ENCODE data around the gene PRKCZ. TPM values are rescaled to one million over a fixed set of nuclear protein-coding genes. Genes with fewer than 3 reads are reported as not detected.

PRKCZ gene
- total and polyA plus RNA-seq, 4 donors = 4.8 to 9.9 (median 8.4) TPM

GRCh38 chr1:2154022-2154421 is 103.8 kb downstream of the PRKCZ start (continued):
- no peak for TF ChIP-seq NR2F2 (IDR thresholded peaks at IDR 0.05)
- no peak for TF ChIP-seq FOXA1 (IDR thresholded peaks at IDR 0.05)
- TF ChIP-seq HNF4G (IDR thresholded peaks at IDR 0.05) = no peak
- no peak for TF ChIP-seq RXRA (IDR thresholded peaks at IDR 0.05)

DNA sequence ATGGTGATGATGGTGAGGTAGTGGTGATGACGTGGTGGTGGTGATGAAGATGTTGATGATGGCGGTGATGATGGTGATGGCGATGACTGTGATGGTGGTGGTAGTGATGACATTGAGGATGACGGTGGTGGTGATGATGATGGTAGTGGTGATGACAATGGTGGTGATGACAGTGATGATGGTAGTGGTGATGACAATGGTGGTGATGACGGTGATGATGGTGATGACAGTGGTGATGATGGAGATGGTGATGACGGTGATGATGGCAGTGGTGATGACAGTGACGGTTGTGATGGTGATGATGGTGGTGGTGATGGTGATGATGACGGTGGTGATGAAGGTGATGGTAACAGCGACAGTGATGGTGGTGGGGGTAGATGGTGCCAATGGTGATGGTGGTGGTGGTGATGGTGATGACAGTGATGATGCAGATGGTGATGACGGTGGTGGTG is 105.0 kb downstream of the PRKCZ start:
- no peaks in the 10 kb centered on the region for H3K4me1 ChIP-seq (ENCODE audit: control insufficient read depth in 4 of 4, insufficient read depth in 4 of 4, low read length in 3 of 4)
- 99% methylated on average over 10 of the region's 10 CpGs for WGBS
- no peak overlapping the region for H3K9ac ChIP-seq (ENCODE audit: low read depth in 1 of 2, low read length in 2 of 2)
- H3K27ac ChIP-seq (ENCODE audit: low read depth in 1 of 2, low read length in 2 of 2) = no peak overlapping the region
- no peak overlapping the region for H3K4me3 ChIP-seq (ENCODE audit: low read depth in 1 of 3, low read length in 3 of 3)
- TF ChIP-seq RAD21 (IDR thresholded peaks at IDR 0.05) = no peak
- TF ChIP-seq JUND (IDR thresholded peaks at IDR 0.05) = no peak
- TF ChIP-seq GABPA (IDR thresholded peaks at IDR 0.05 in 1 of 2, conservative IDR thresholded peaks at IDR 0.05 in 1 of 2) = no peak
- no peak for TF ChIP-seq HNF4G (IDR thresholded peaks at IDR 0.05)
- no peak for TF ChIP-seq MAX (IDR thresholded peaks at IDR 0.05)
- TF ChIP-seq YY1 (IDR thresholded peaks at IDR 0.05) = no peak
- TF ChIP-seq, protein P1, sequence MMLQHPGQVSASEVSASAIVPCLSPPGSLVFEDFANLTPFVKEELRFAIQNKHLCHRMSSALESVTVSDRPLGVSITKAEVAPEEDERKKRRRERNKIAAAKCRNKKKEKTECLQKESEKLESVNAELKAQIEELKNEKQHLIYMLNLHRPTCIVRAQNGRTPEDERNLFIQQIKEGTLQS (IDR thresholded peaks at IDR 0.05) = no peak
- no peak for TF ChIP-seq FOXA2 (IDR thresholded peaks at IDR 0.05)
- no peak for TF ChIP-seq REST (IDR thresholded peaks at IDR 0.05)
- TF ChIP-seq HNF4A (conservative IDR thresholded peaks at IDR 0.05) = no peak
- TF ChIP-seq CTCF (IDR thresholded peaks at IDR 0.05; ENCODE audit: low read depth, low read length, missing input control) = no peak
- no peak for TF ChIP-seq EGR1 (IDR thresholded peaks at IDR 0.05; ENCODE audit: low read depth in 2 of 2)
- no peak for TF ChIP-seq TAF1 (conservative IDR thresholded peaks at IDR 0.05)
- no peak for TF ChIP-seq FOXA1 (IDR thresholded peaks at IDR 0.05)
- no peak for TF ChIP-seq RXRA (IDR thresholded peaks at IDR 0.05)
- TF ChIP-seq, protein P2, sequence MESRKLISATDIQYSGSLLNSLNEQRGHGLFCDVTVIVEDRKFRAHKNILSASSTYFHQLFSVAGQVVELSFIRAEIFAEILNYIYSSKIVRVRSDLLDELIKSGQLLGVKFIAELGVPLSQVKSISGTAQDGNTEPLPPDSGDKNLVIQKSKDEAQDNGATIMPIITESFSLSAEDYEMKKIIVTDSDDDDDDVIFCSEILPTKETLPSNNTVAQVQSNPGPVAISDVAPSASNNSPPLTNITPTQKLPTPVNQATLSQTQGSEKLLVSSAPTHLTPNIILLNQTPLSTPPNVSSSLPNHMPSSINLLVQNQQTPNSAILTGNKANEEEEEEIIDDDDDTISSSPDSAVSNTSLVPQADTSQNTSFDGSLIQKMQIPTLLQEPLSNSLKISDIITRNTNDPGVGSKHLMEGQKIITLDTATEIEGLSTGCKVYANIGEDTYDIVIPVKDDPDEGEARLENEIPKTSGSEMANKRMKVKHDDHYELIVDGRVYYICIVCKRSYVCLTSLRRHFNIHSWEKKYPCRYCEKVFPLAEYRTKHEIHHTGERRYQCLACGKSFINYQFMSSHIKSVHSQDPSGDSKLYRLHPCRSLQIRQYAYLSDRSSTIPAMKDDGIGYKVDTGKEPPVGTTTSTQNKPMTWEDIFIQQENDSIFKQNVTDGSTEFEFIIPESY (IDR thresholded peaks at IDR 0.05) = no peak
- no peaks in the 10 kb centered on the region for H3K9me3 ChIP-seq (ENCODE audit: control insufficient read depth in 4 of 4, low read length in 3 of 4)
- no peak for DNase-seq (ENCODE audit: low spot score)
- peaks cover 3 to 39% (median 8%) of the 10 kb centered on the region in 4 donors for H3K36me3 ChIP-seq (ENCODE audit: control insufficient read depth in 4 of 4, insufficient read depth in 3 of 4, low read depth in 1 of 4, low read length in 3 of 4)
- H3K27me3 ChIP-seq (ENCODE audit: control insufficient read depth in 4 of 4, insufficient read depth in 4 of 4, low read length in 3 of 4) = no peaks in the 10 kb centered on the region
